Measurements from ENCODE around the gene ENO2.

GRCh38 chr12:6936194-6936635 lies 21.8 kb downstream of the ENO2 start:
- TF ChIP-seq CTCF (IDR thresholded peaks at IDR 0.05; ENCODE audit: low read length): no peak
- TF ChIP-seq EZH2 (IDR thresholded peaks at IDR 0.05; ENCODE audit: borderline replicate concordance, low read length): no peak
